Neural progenitor cell (in vitro differentiated cells): Measurements from ENCODE around the gene BORCS8. TPM values are rescaled to one million over a fixed set of nuclear protein-coding genes. Genes with fewer than 3 reads are reported as not detected.

Experiments used
- DNase-seq: peaks from one replicate; pipeline ENCODE4 v3.0.0-alpha.2; 2016; ENCODE audit warnings: low spot score
- H2AFZ ChIP-seq: fragments of 200-600 bp; sonication (generic); replicated peaks from 2 replicates; pipeline ENCODE4 v1.6.1; 2016; ENCODE audit warnings: antibody characterized with exemption
- H3F3A ChIP-seq: fragments of 200-600 bp; sonication (generic); 2 replicates; pipeline ENCODE4 v1.6.1; 2016; ENCODE audit warnings: antibody characterized with exemption, low read depth
- H3K27ac ChIP-seq: fragments of 200-600 bp; sonication (generic); 2 replicates; pipeline ENCODE4 v1.5.1; 2016; ENCODE audit warnings: mild to moderate bottlenecking
- H3K27me3 ChIP-seq: fragments of 200-600 bp; sonication (generic); 2 replicates; pipeline ENCODE4 v1.6.1; 2016; ENCODE audit warnings: mild to moderate bottlenecking, moderate library complexity
- H3K36me3 ChIP-seq: fragments of 200-600 bp; sonication (generic); 2 replicates; pipeline ENCODE4 v1.5.1; 2016
- H3K4me1 ChIP-seq: fragments of 200-600 bp; sonication (generic); 2 replicates; pipeline ENCODE4 v1.6.1; 2016; ENCODE audit warnings: mixed run types
- H3K4me2 ChIP-seq: fragments of 200-600 bp; sonication (generic); 2 replicates; pipeline ENCODE4 v1.6.1; 2016
- H3K4me3 ChIP-seq: fragments of 200-600 bp; sonication (generic); 2 replicates; pipeline ENCODE4 v1.5.1; 2016
- H3K79me2 ChIP-seq: fragments of 200-600 bp; sonication (generic); 2 replicates; pipeline ENCODE4 v1.6.1; 2016; ENCODE audit warnings: low read depth
- H3K9ac ChIP-seq: fragments of 200-600 bp; sonication (generic); 2 replicates; pipeline ENCODE4 v1.6.1; 2016
- H3K9me3 ChIP-seq: fragments of 200-600 bp; sonication (generic); 2 replicates; pipeline ENCODE4 v1.5.1; 2016; ENCODE audit warnings: low read depth
- H4K20me1 ChIP-seq: fragments of 200-600 bp; sonication (generic); 2 replicates; pipeline ENCODE4 v1.6.1; 2016; ENCODE audit warnings: low read depth
- H3K27ac Mint-ChIP-seq: 3 replicates; pipeline ENCODE4 v1.8.0; 2021; ENCODE audit warnings: mixed read lengths
- H3K27me3 Mint-ChIP-seq: 2 replicates; pipeline ENCODE4 v1.8.0; 2022; ENCODE audit warnings: low read depth, mild to moderate bottlenecking, inconsistent platforms, moderate library complexity, mixed read lengths; ENCODE audit not compliant: insufficient read depth
- H3K36me3 Mint-ChIP-seq: 3 replicates; pipeline ENCODE4 v1.8.0; 2021; ENCODE audit warnings: mixed read lengths
- H3K4me1 Mint-ChIP-seq: 3 replicates; pipeline ENCODE4 v1.8.0; 2021; ENCODE audit warnings: mixed read lengths
- H3K4me3 Mint-ChIP-seq: 3 replicates; pipeline ENCODE4 v1.8.0; 2021; ENCODE audit warnings: mild to moderate bottlenecking, moderate library complexity, mixed read lengths
- H3K9me3 Mint-ChIP-seq: 3 replicates; pipeline ENCODE4 v1.8.0; 2020; ENCODE audit warnings: mixed read lengths
- CTCF ChIP-seq: fragments of 200-600 bp; sonication (generic); IDR thresholded peaks from 2 replicates; pipeline ENCODE4 v1.5.1; 2017; ENCODE audit warnings: antibody characterized with exemption, mild to moderate bottlenecking
- EZH2 ChIP-seq: fragments of 200-600 bp; sonication (generic); IDR thresholded peaks from 2 replicates; pipeline ENCODE4 v1.6.1; 2017; ENCODE audit warnings: antibody characterized with exemption, mild to moderate bottlenecking, moderate library complexity
- EZH2phosphoT487 ChIP-seq: fragments of 200-600 bp; sonication (generic); IDR thresholded peaks from 2 replicates; pipeline ENCODE4 v1.6.1; 2017; ENCODE audit warnings: antibody characterized with exemption
- total RNA-seq: library from RNA; depleted of rRNA; stranded (reverse); fragments of >200 nt; gene quantifications from 2 replicates; pipeline ENCODE4 v1.2.3, GENCODE V29; 2015; ENCODE audit warnings: low replicate concordance

Gene BORCS8
- total RNA-seq, 1 donor from 2014 or later: 6.3 TPM

DNA sequence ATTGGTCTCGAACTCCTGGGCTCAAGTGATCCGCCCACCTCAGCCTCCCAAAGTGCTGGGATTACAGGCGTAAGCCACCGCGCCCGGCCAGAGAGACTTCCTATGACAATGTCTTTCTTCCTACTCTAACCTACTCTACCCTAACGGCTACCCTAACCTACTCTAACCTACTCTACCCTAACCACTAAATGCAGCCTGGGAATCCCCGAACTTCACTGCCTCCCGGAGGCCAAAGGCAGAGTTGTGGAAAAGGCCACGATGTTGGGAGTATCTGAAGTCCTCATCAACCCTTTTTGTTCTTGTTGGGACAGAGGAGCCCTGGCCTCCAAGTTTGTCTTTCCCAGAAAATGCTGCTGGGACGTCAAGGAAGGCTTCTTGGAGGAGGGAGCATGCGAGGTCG is 12.2 kb upstream of the BORCS8 start:
- Histone ChIP-seq H3K27ac (no peak overlapping the region), H3K4me3 (no peak overlapping the region), H3K4me1 (peaks cover 4% of the 10 kb centered on the region), H3K9me3 (no peaks in the 10 kb centered on the region), H4K20me1 (peaks cover 4% of the 10 kb centered on the region), H3K27me3 (peaks cover 54% of the 10 kb centered on the region), H3F3A (peaks cover 26% of the 10 kb centered on the region), H3K4me2 (no peak overlapping the region), H2AFZ (no peak overlapping the region), H3K79me2 (no peaks in the 10 kb centered on the region), H3K9ac (no peak overlapping the region), H3K36me3 (no peaks in the 10 kb centered on the region)
- H3K36me3 Mint-ChIP-seq: peaks cover 5% of the 10 kb centered on the region
- peak overlapping the region; percentile 77 for H3K4me3 Mint-ChIP-seq
- H3K27me3 Mint-ChIP-seq: peaks cover 18% of the 10 kb centered on the region
- H3K4me1 Mint-ChIP-seq: peaks cover 21% of the 10 kb centered on the region
- no peak for DNase-seq
- peaks cover 3% of the 10 kb centered on the region for H3K9me3 Mint-ChIP-seq
- no peak overlapping the region for H3K27ac Mint-ChIP-seq
- TF ChIP-seq CTCF (no peak), EZH2 (no peak), EZH2phosphoT487 (no peak)

GRCh38 chr19:19203012-19203856 is 11.3 kb upstream of the BORCS8 start, which contains the start of gene NR2C2AP:
TSS of gene NR2C2AP (minus strand) at chr19:19203414. CDS start at chr19:19203060, 354 bp downstream.
- peak within 1 kb of the TSS; percentile 25 for H3K27ac Mint-ChIP-seq

DNA sequence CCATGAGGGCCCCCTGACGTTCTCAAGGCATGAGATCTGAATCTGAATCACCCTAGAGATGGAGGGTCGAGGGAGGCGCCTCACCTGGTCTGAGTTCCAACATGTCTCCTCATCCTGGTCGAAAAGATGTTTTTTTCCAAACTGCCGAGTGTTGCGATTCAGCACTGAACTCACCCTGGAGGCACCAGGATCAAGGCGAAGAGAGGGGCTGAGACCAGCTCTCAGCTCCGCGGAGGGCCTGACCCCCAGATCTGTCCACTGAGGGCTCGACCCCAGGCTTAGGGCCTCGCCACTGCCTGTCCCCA is 10.7 kb upstream of the BORCS8 start:
- Histone ChIP-seq H3K36me3 (no peaks in the 10 kb centered on the region), H3K27ac (no peak overlapping the region), H3K27me3 (peaks cover 40% of the 10 kb centered on the region), H3K9ac (peak overlapping the region; percentile 47), H3K4me3 (peak overlapping the region; percentile 60), H4K20me1 (peaks cover 4% of the 10 kb centered on the region), H3K4me1 (peaks cover 4% of the 10 kb centered on the region), H3K9me3 (no peaks in the 10 kb centered on the region), H3K4me2 (peak overlapping the region; percentile 83), H3F3A (peaks cover 26% of the 10 kb centered on the region), H2AFZ (no peak overlapping the region), H3K79me2 (no peaks in the 10 kb centered on the region)
- Mint-ChIP-seq H3K36me3 (peaks cover 14% of the 10 kb centered on the region), H3K27me3 (peaks cover 17% of the 10 kb centered on the region), H3K27ac (no peak overlapping the region), H3K4me1 (peaks cover 18% of the 10 kb centered on the region), H3K4me3 (peak overlapping the region; percentile 90), H3K9me3 (peaks cover 2% of the 10 kb centered on the region)
- DNase-seq: peak; percentile 23
- no peak for TF ChIP-seq EZH2phosphoT487
- no peak for TF ChIP-seq CTCF
- no peak for TF ChIP-seq EZH2

More at GRCh38 chr19:19203012-19203856, 11.3 kb upstream of the BORCS8 start, which contains the start of gene NR2C2AP:
- Histone ChIP-seq H3K27ac (no peak within 1 kb of the TSS), H3K27me3 (peaks cover 45% of the 10 kb centered on the region), H3K9me3 (no peaks in the 10 kb centered on the region), H4K20me1 (peaks cover 4% of the 10 kb centered on the region), H3K36me3 (no peaks in the 10 kb centered on the region), H3F3A (peaks cover 26% of the 10 kb centered on the region), H3K4me3 (peak within 1 kb of the TSS; percentile 60), H2AFZ (peak within 1 kb of the TSS; percentile 73), H3K9ac (peak within 1 kb of the TSS; percentile 47), H3K4me2 (peak within 1 kb of the TSS; percentile 83), H3K4me1 (peaks cover 4% of the 10 kb centered on the region), H3K79me2 (no peaks in the 10 kb centered on the region)
- Mint-ChIP-seq H3K4me3 (peak within 1 kb of the TSS; percentile 90), H3K4me1 (peaks cover 21% of the 10 kb centered on the region), H3K27me3 (peaks cover 18% of the 10 kb centered on the region), H3K9me3 (peaks cover 3% of the 10 kb centered on the region), H3K36me3 (peaks cover 10% of the 10 kb centered on the region)
- no peak for TF ChIP-seq EZH2
- TF ChIP-seq CTCF: no peak
- no peak for TF ChIP-seq EZH2phosphoT487
- peak; percentile 85 for DNase-seq
